GM23338 (cell line): ENCODE measurements around the gene FTCDNL1. TPM values are rescaled to one million over a fixed set of nuclear protein-coding genes. Genes with fewer than 3 reads are reported as not detected.

ENCODE experiments used
- ATAC-seq: fragments of 200-7000 bp; cut with Tn5 transposase; 3 replicates; pipeline ENCODE4 v1.9.1; 2020
- DNase-seq: peaks from one replicate; pipeline ENCODE4 v3.0.0-alpha.2; 2015; ENCODE audit warnings: low spot score
- H2AFZ ChIP-seq: fragments of 200-600 bp; sonication (generic); 2 replicates; pipeline ENCODE4 v1.8.0; 2016; ENCODE audit warnings: antibody characterized with exemption, mild to moderate bottlenecking, moderate library complexity
- H3F3A ChIP-seq: fragments of 200-600 bp; sonication (generic); replicated peaks from 2 replicates; pipeline ENCODE4 v1.8.0; 2017; ENCODE audit warnings: antibody characterized with exemption, mixed run types, low read depth
- H3K27ac ChIP-seq: fragments of 200-600 bp; sonication (generic); 2 replicates; pipeline ENCODE4 v1.6.1; 2016; ENCODE audit warnings: low read depth
- H3K27me3 ChIP-seq: fragments of 200-600 bp; sonication (generic); 2 replicates; pipeline ENCODE4 v1.8.0; 2016; ENCODE audit warnings: mild to moderate bottlenecking, mixed run types, moderate library complexity; ENCODE audit not compliant: insufficient read depth
- H3K36me3 ChIP-seq: fragments of 200-600 bp; sonication (generic); 2 replicates; pipeline ENCODE4 v1.8.0; 2016; ENCODE audit warnings: mild to moderate bottlenecking; ENCODE audit not compliant: insufficient read depth
- H3K4me1 ChIP-seq: fragments of 200-600 bp; sonication (generic); 2 replicates; pipeline ENCODE4 v1.8.0; 2016; ENCODE audit warnings: mild to moderate bottlenecking, moderate library complexity; ENCODE audit not compliant: insufficient read depth
- H3K4me2 ChIP-seq: fragments of 200-600 bp; sonication (generic); 2 replicates; pipeline ENCODE4 v1.7.1; 2017; ENCODE audit warnings: mixed run types
- H3K4me3 ChIP-seq: fragments of 200-600 bp; sonication (generic); 2 replicates; pipeline ENCODE4 v1.6.1; 2016; ENCODE audit warnings: mixed run types
- H3K79me2 ChIP-seq: fragments of 200-600 bp; sonication (generic); replicated peaks from 2 replicates; pipeline ENCODE4 v1.8.0; 2017; ENCODE audit warnings: mild to moderate bottlenecking; ENCODE audit not compliant: insufficient read depth
- H3K9me2 ChIP-seq: fragments of 200-600 bp; sonication (generic); 2 replicates; pipeline ENCODE4 v1.8.0; 2017; ENCODE audit not compliant: insufficient read depth
- H4K20me1 ChIP-seq: fragments of 200-600 bp; sonication (generic); replicated peaks from 2 replicates; pipeline ENCODE4 v1.8.0; 2017; ENCODE audit warnings: mild to moderate bottlenecking; ENCODE audit not compliant: insufficient read depth
- H3K27ac Mint-ChIP-seq: 2 replicates; pipeline ENCODE4 v1.8.0; 2020; ENCODE audit warnings: inconsistent platforms, mild to moderate bottlenecking, moderate library complexity, mixed read lengths
- H3K27me3 Mint-ChIP-seq: 3 replicates; pipeline ENCODE4 v1.8.0; 2022; ENCODE audit warnings: low read depth, mild to moderate bottlenecking, moderate library complexity, mixed read lengths, inconsistent platforms; ENCODE audit not compliant: insufficient read depth, poor library complexity
- H3K36me3 Mint-ChIP-seq: 3 replicates; pipeline ENCODE4 v1.8.0; 2021; ENCODE audit warnings: low read depth, mild to moderate bottlenecking, inconsistent platforms, moderate library complexity, mixed read lengths
- H3K4me1 Mint-ChIP-seq: 3 replicates; pipeline ENCODE4 v1.8.0; 2020; ENCODE audit warnings: mild to moderate bottlenecking, inconsistent platforms, mixed read lengths
- H3K4me3 Mint-ChIP-seq: 3 replicates; pipeline ENCODE4 v1.8.0; 2021; ENCODE audit warnings: moderate library complexity, mild to moderate bottlenecking, inconsistent platforms, mixed read lengths
- H3K9me3 Mint-ChIP-seq: 3 replicates; pipeline ENCODE4 v1.8.0; 2020; ENCODE audit warnings: moderate library complexity, mild to moderate bottlenecking, inconsistent platforms, mixed read lengths
- CREB1 ChIP-seq: fragments of 250-450 bp; sonication (Bioruptor Pico); IDR thresholded peaks from 2 replicates; pipeline ENCODE4 v1.5.0; 2020; ENCODE audit warnings: low read depth, mild to moderate bottlenecking, moderate library complexity
- CTCF ChIP-seq, 2 experiments: fragments of 200-600 bp in 1 of 2; sonication (generic) in 1 of 2; conservative IDR thresholded peaks; 2 replicates each; pipeline versions ENCODE4 v1.5.1 to v1.6.1; 2016 to 2017; ENCODE audit warnings: antibody characterized with exemption in 2 of 2, low read depth in 2 of 2, mild to moderate bottlenecking in 2 of 2, moderate library complexity in 1 of 2
- ETS1 ChIP-seq: IDR thresholded peaks from 2 replicates; pipeline ENCODE4 v1.6.1; 2016; ENCODE audit warnings: antibody characterized with exemption
- EZH2phosphoT487 ChIP-seq: fragments of 200-600 bp; sonication (generic); IDR thresholded peaks from one replicate; pipeline ENCODE4 v1.8.1; 2018; ENCODE audit warnings: antibody characterized with exemption; ENCODE audit not compliant: unreplicated experiment
- JUNB ChIP-seq: IDR thresholded peaks from one replicate; pipeline ENCODE4 v1.6.1; 2016; ENCODE audit warnings: antibody characterized with exemption; ENCODE audit not compliant: unreplicated experiment
- NANOG ChIP-seq: IDR thresholded peaks from 2 replicates; pipeline ENCODE4 v1.6.1; 2016; ENCODE audit warnings: antibody characterized with exemption, borderline replicate concordance
- POLR2AphosphoS5 ChIP-seq: IDR thresholded peaks from 2 replicates; pipeline ENCODE4 v1.6.1; 2016; ENCODE audit warnings: antibody characterized with exemption, low read depth
- REST ChIP-seq: IDR thresholded peaks from one replicate; pipeline ENCODE4 v1.6.1; 2018; ENCODE audit warnings: antibody characterized with exemption; ENCODE audit not compliant: unreplicated experiment
- STAT1 ChIP-seq: IDR thresholded peaks from one replicate; pipeline ENCODE4 v1.6.1; 2016; ENCODE audit warnings: antibody characterized with exemption; ENCODE audit not compliant: unreplicated experiment
- ZNF114 ChIP-seq: fragments of 250-450 bp; sonication (Bioruptor Pico); IDR thresholded peaks from 2 replicates; pipeline ENCODE4 v1.5.0; 2020; ENCODE audit warnings: mild to moderate bottlenecking, moderate library complexity
- ZNF331 ChIP-seq: fragments of 250-450 bp; sonication (Bioruptor Pico); IDR thresholded peaks from 2 replicates; pipeline ENCODE4 v1.5.0; 2020; ENCODE audit warnings: low read depth, mild to moderate bottlenecking, moderate library complexity
- polyA plus RNA-seq: library from polyadenylated mRNA; unstranded; fragments of >200 nt; fragmentation: Nextera tagmentation; extraction: Ambion mirVana; gene quantifications from 2 replicates; pipeline ENCODE4 v1.2.1, GENCODE V29; 2016
- total RNA-seq: library from RNA; depleted of rRNA; stranded (reverse); fragments of >200 nt; shearing (Covaris generic); gene quantifications from 2 replicates; pipeline ENCODE4 v1.2.3, GENCODE V29; 2014

FTCDNL1 gene
- total and polyA plus RNA-seq, 2 experiments from 2014 or later: 1.7 to 2.0 TPM

DNA sequence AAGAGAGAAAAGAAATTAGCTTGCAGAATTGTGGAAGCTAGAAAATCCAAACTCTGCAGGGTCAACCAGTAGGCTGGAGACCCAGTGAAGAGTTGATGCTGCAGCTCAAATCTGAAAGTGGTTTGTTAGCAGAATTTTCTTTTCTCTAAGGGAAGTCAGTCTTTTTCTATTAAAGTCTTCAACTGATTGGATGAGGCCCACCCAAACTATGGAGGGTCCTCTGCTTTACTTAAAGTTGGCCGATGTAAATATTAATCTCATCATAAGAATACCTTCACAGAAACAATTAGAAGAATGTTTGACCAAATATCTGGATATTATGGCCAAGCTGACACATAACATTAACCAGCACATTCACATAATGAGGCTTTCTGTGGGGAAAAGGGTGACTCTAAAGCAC lies 73.7 kb downstream of the FTCDNL1 start (continued):
- TF ChIP-seq REST: no peak
- no peak for TF ChIP-seq CTCF (conservative IDR thresholded peaks at IDR 0.05; ENCODE audit: low read depth in 2 of 2)
- no peak for TF ChIP-seq CREB1 (CRISPR knock-in tag)
- no peak for TF ChIP-seq EZH2phosphoT487
- no peak for TF ChIP-seq ZNF331 (CRISPR knock-in tag)
- TF ChIP-seq ZNF114 (CRISPR knock-in tag): no peak

DNA sequence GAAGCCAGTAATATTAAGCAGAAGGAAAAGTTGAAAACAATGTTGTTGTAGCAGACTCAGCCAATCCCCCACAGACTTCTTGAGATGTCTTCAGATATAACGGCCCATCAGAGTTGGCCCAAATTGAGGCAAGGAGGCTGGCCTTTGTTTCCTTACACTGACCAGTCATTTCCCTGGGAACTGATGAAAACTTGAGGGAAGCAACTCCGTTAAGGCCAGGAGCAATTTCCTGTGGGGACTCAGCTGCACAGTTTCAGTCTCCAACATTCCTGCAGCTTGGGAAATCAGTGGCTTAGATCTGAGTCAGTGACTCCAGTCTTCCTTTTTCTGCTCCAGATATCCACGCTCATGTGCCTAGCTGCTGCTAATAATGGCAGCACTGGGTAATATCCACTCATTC lies 75.7 kb downstream of the FTCDNL1 start:
- Histone ChIP-seq H3K27me3 (no peaks in the 10 kb centered on the region), H3K27ac (no peak overlapping the region), H3K4me1 (no peaks in the 10 kb centered on the region), H3K79me2 (no peaks in the 10 kb centered on the region), H3K9me2 (peaks cover 8% of the 10 kb centered on the region; the same call in 1 of the 2 replicates), H3K36me3 (no peaks in the 10 kb centered on the region; the same call in 1 of the 2 replicates), H3K4me3 (no peak overlapping the region), H2AFZ (no peak overlapping the region), H3K4me2 (no peak overlapping the region), H3F3A (no peaks in the 10 kb centered on the region), H4K20me1 (no peaks in the 10 kb centered on the region)
- ATAC-seq (no peak), DNase-seq (no peak)
- 0 out of 3 replicates have a peak, but pooled peaks cover 7% of the 10 kb centered on the region for H3K36me3 Mint-ChIP-seq
- H3K4me1 Mint-ChIP-seq: no peaks in the 10 kb centered on the region
- no peaks in the 10 kb centered on the region for H3K27me3 Mint-ChIP-seq
- 0 out of 2 replicates have a peak overlapping the region, but pooled peaks have one; percentile 13 for H3K27ac Mint-ChIP-seq
- peaks cover 7% of the 10 kb centered on the region for H3K9me3 Mint-ChIP-seq
- H3K4me3 Mint-ChIP-seq: no peak overlapping the region
- no peak for TF ChIP-seq POLR2AphosphoS5
- no peak for TF ChIP-seq ZNF331 (CRISPR knock-in tag)
- no peak for TF ChIP-seq ZNF114 (CRISPR knock-in tag)
- TF ChIP-seq ETS1: no peak
- no peak for TF ChIP-seq REST
- TF ChIP-seq STAT1: no peak
- no peak for TF ChIP-seq CTCF (conservative IDR thresholded peaks at IDR 0.05; ENCODE audit: low read depth in 2 of 2)
- no peak for TF ChIP-seq CREB1 (CRISPR knock-in tag)
- TF ChIP-seq JUNB: no peak
- no peak for TF ChIP-seq NANOG
